CD8-positive, alpha-beta memory T cell (primary cell): ENCODE results near the gene STUB1. TPM values are rescaled to one million over a fixed set of nuclear protein-coding genes. Genes with fewer than 3 reads are reported as not detected.

Experiments
- CTCF ChIA-PET: fragments of 350-600 bp; sonication (Branson Sonifier 250); formaldehyde crosslinking; loops from one replicate; lab custom pipeline; 2021; ENCODE audit warnings: antibody characterized with exemption; lab: Charles Lee
- POLR2A ChIA-PET: fragments of 350-600 bp; sonication (Branson Sonifier 250); formaldehyde crosslinking; loops from one replicate; lab custom pipeline; 2021; ENCODE audit warnings: antibody characterized with exemption; lab: Charles Lee
- DNase-seq, 5 donors: peaks; one replicate each; pipeline versions ENCODE4 v3.0.0 to v3.0.0-alpha.2; 2020 to 2022; ENCODE audit warnings: mixed read lengths in 1 of 5
- H3K27ac ChIP-seq: one replicate; pipeline ENCODE4 v1.7.0; 2013; ENCODE audit warnings: low read depth, mild to moderate bottlenecking, low read length, moderate library complexity
- H3K27me3 ChIP-seq: 2 replicates; pipeline ENCODE4 v1.7.0; 2013; ENCODE audit warnings: low read length, mild to moderate bottlenecking; ENCODE audit not compliant: insufficient read depth, poor library complexity, severe bottlenecking
- H3K36me3 ChIP-seq: 2 replicates; pipeline ENCODE4 v1.7.0; 2013; ENCODE audit warnings: mild to moderate bottlenecking, low read length, moderate library complexity; ENCODE audit not compliant: insufficient read depth
- H3K4me1 ChIP-seq: 2 replicates; pipeline ENCODE4 v1.7.0; 2013; ENCODE audit warnings: mild to moderate bottlenecking, low read length, moderate library complexity; ENCODE audit not compliant: insufficient read depth
- H3K4me3 ChIP-seq: 2 replicates; pipeline ENCODE4 v1.7.0; 2013; ENCODE audit warnings: mild to moderate bottlenecking, low read length
- H3K9me3 ChIP-seq: 2 replicates; pipeline ENCODE4 v1.7.0; 2013; ENCODE audit warnings: mild to moderate bottlenecking, low read length
- H3K27ac Mint-ChIP-seq, 8 donors: one replicate each; pipeline ENCODE4 v1.8.0; 2020 to 2021; ENCODE audit warnings: mixed read lengths in 8 of 8, mild to moderate bottlenecking in 6 of 8, inconsistent platforms in 3 of 8, moderate library complexity in 3 of 8
- H3K27me3 Mint-ChIP-seq, 2 donors: one replicate each; pipeline ENCODE4 v1.8.0; 2020 to 2021; ENCODE audit warnings: mixed read lengths in 2 of 2, mild to moderate bottlenecking in 1 of 2, moderate library complexity in 1 of 2
- H3K36me3 Mint-ChIP-seq, 3 donors: one replicate each; pipeline ENCODE4 v1.8.0; 2020 to 2021; ENCODE audit warnings: mixed read lengths in 3 of 3, inconsistent platforms in 1 of 3, mild to moderate bottlenecking in 1 of 3
- H3K4me1 Mint-ChIP-seq, 3 donors: one replicate each; pipeline ENCODE4 v1.8.0; 2020 to 2021; ENCODE audit warnings: mixed read lengths in 3 of 3, inconsistent platforms in 1 of 3, mild to moderate bottlenecking in 1 of 3
- H3K4me3 Mint-ChIP-seq, 7 donors: one replicate each; pipeline ENCODE4 v1.8.0; 2020 to 2021; ENCODE audit warnings: mixed read lengths in 7 of 7, mild to moderate bottlenecking in 6 of 7, moderate library complexity in 4 of 7, inconsistent platforms in 2 of 7
- H3K9me3 Mint-ChIP-seq, 5 donors: one replicate each; pipeline ENCODE4 v1.8.0; 2020 to 2022; ENCODE audit warnings: mixed read lengths in 5 of 5, mild to moderate bottlenecking in 3 of 5, moderate library complexity in 2 of 5, inconsistent platforms in 1 of 5
- polyA plus RNA-seq: library from polyadenylated mRNA; unstranded; fragments of 300-500 nt; fragmentation: Illumina TruSeq; gene quantifications from one replicate; pipeline ENCODE4 v1.2.3, GENCODE V29; 2021
- total RNA-seq, 2 experiments: library from RNA; stranded (reverse); gene quantifications; one replicate each; pipeline ENCODE4 v1.2.3, GENCODE V29; 2021

STUB1 gene
- total and polyA plus RNA-seq, 3 experiments from 2014 or later = 111 to 161 (median 124) TPM

DNA sequence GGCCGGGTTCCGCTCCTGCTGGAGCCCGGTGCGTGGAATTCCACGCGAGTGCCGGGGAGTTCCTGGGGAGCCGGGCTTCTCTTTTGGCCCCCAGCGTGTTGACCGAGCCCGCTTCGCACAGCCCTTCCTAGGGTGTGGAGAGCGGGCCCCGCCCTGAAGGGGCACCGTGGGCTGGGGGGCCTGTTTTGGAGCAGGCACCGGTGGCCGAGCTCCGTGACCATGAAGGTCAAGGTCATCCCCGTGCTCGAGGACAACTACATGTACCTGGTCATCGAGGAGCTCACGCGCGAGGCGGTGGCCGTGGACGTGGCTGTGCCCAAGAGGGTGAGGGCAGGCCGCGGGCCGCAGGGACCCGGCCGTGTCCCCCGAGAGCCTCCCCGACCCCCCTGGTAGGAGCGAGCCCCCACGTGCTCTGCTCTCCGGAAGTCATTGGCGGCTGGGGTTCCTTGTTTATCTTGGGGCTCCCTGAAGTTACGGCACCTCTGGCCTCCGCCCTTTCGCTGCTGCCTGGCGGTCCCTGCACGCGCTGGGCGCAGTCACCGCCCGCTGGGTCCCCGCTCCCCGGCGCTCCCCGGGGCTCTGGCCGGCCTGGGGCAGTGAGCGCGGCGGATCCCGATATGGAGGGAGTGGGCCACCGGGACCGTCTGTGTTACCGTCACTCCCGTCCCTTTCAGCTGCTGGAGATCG, 47.2 kb downstream of the STUB1 start:
- H3K27ac Mint-ChIP-seq = peak overlapping the region in 3 of 8 donors; percentile 33 to 81 (median 52)
- peaks cover 0 to 22% (median 2%) of the 10 kb centered on the region in 3 donors for H3K4me1 Mint-ChIP-seq
- ChIA-PET CTCF (interaction anchor here (2.4 to 22.8 kb wide), 3 partner anchors 9 to 58 kb away, joined by 11 to 332 read pairs (median 332); partner anchors contain the start of genes ANTKMT, CCDC78, CIAO3 and HAGHL), POLR2A (interaction anchor here (0.5 to 5.4 kb wide), 9 partner anchors 8 to 745 kb away, joined by 3 to 53 read pairs (median 3); partner anchors contain the start of genes CIAO3, METRN, STUB1 and WDR24)
- H3K9me3 Mint-ChIP-seq = no peaks in the 10 kb centered on the region
- H3K4me1 ChIP-seq = peaks cover 9% of the 10 kb centered on the region
- H3K4me3 ChIP-seq = peak overlapping the region; percentile 69
- H3K9me3 ChIP-seq = no peaks in the 10 kb centered on the region
- peak in 1 of 5 donors; percentile 36 for DNase-seq
- peaks cover 0 to 3% (median 0%) of the 10 kb centered on the region in 3 donors for H3K36me3 Mint-ChIP-seq
- no peaks in the 10 kb centered on the region for H3K27me3 ChIP-seq
- peak overlapping the region; percentile 50 to 79 (median 57) for H3K4me3 Mint-ChIP-seq
- H3K36me3 ChIP-seq = no peaks in the 10 kb centered on the region
- H3K27me3 Mint-ChIP-seq = no peaks in the 10 kb centered on the region
- peak overlapping the region; percentile 73 for H3K27ac ChIP-seq

DNA sequence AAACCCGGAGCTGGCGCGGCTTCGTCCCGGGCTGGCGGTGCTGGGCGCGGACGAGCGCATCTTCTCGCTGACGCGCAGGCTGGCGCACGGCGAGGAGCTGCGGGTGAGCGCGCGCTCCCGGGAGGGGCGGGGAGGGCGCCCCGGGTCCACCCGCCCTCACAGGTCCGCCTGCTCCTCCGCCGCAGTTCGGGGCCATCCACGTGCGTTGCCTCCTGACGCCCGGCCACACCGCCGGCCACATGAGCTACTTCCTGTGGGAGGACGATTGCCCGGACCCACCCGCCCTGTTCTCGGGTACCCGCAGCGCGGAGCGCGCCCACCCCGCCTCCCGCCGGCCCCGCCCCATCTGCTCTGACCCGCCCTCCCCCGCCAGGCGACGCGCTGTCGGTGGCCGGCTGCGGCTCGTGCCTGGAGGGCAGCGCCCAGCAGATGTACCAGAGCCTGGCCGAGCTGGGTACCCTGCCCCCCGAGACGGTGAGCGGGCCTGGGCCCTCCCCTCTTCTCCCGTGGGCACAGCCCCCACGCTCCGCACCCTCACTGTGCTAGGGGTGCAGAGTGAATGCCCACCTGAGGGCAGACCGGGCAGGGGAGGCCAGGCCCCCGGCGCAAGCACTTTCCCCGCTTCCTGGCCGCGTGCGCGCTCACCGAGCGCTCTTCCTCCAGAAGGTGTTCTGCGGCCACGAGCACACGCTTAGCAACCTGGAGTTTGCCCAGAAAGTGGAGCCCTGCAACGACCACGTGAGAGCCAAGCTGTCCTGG, 48.1 kb downstream of the STUB1 start:
- Histone ChIP-seq H3K9me3 (no peaks in the 10 kb centered on the region), H3K36me3 (peaks cover 4% of the 10 kb centered on the region), H3K27ac (peak overlapping the region; percentile 38), H3K4me1 (peaks cover 6% of the 10 kb centered on the region), H3K27me3 (no peaks in the 10 kb centered on the region), H3K4me3 (no peak overlapping the region)
- H3K4me3 Mint-ChIP-seq = peak overlapping the region in 6 of 7 donors; percentile 38 to 74 (median 52)
- H3K27me3 Mint-ChIP-seq = no peaks in the 10 kb centered on the region
- ChIA-PET CTCF (interaction anchor here (2.4 to 22.8 kb wide), 3 partner anchors 8 to 57 kb away, joined by 11 to 332 read pairs (median 332); partner anchors contain the start of genes ANTKMT, CCDC78, CIAO3 and HAGHL), POLR2A (interaction anchor here (0.7 to 5.4 kb wide), 8 partner anchors 9 to 79 kb away, joined by 3 to 53 read pairs (median 4); partner anchors contain the start of genes CHTF18, CIAO3, METRN and RPUSD1)
- H3K4me1 Mint-ChIP-seq = peaks cover 0 to 16% (median 0%) of the 10 kb centered on the region in 3 donors
- H3K36me3 Mint-ChIP-seq = peaks cover 0 to 8% (median 0%) of the 10 kb centered on the region in 3 donors
- H3K9me3 Mint-ChIP-seq = no peaks in the 10 kb centered on the region
- peak; percentile 57 to 81 (median 68) for DNase-seq
- H3K27ac Mint-ChIP-seq = peak overlapping the region in 3 of 8 donors; percentile 27 to 53 (median 52)

DNA sequence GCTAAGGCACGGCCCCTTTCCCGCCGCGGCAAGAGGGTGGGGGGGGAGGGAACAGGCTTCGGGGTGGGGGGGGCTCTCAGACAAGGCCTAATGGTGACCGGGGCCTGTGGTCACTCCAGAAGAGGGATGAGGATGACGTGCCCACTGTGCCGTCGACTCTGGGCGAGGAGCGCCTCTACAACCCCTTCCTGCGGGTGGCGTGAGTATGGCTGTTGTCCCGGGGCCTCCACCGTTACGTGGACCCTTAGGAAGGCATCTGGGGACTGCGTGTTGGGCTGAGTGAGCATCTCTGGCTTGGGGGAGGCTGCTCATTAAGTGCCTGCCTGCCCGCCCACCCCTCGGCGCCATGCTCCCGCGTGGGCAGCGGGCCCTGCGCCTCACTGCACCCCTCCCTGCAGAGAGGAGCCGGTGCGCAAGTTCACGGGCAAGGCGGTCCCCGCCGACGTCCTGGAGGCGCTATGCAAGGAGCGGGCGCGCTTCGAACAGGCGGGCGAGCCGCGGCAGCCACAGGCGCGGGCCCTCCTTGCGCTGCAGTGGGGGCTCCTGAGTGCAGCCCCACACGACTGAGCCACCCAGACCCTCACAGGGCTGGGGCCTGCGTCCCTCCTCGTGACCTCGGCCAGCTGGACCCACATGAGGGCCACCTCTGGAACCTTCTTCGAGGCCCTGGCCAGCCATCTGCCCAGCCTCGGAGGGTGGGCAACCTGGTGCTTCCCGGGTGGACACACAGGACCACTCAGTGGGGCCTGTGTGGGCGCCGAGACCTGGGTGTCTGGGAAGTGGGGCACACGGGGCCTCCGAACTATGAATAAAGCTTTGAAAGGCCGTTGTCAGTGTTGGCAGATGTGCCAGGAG, 48.9 kb downstream of the STUB1 start:
- H3K4me3 Mint-ChIP-seq = peak overlapping the region; percentile 13 to 74 (median 49)
- no peaks in the 10 kb centered on the region for H3K9me3 Mint-ChIP-seq
- DNase-seq = no peak
- H3K27me3 Mint-ChIP-seq = no peaks in the 10 kb centered on the region
- peaks cover 10% of the 10 kb centered on the region for H3K36me3 ChIP-seq
- peak overlapping the region; percentile 38 for H3K27ac ChIP-seq
- H3K4me1 Mint-ChIP-seq = peaks cover 0 to 13% (median 0%) of the 10 kb centered on the region in 3 donors
- peaks cover 0 to 12% (median 0%) of the 10 kb centered on the region in 3 donors for H3K36me3 Mint-ChIP-seq
- ChIA-PET CTCF (interaction anchor here (2.1 to 18.9 kb wide), 2 partner anchors 12 kb away, joined by 9 to 332 read pairs; partner anchors contain the start of genes ANTKMT, CCDC78, CIAO3 and HAGHL), POLR2A (interaction anchor here (0.7 to 5.4 kb wide), 6 partner anchors 8 to 59 kb away, joined by 3 to 53 read pairs (median 6); partner anchors contain the start of genes ANTKMT, CHTF18, METRN and RPUSD1)
- H3K4me1 ChIP-seq = peaks cover 6% of the 10 kb centered on the region
- H3K4me3 ChIP-seq = no peak overlapping the region
- peak overlapping the region in 3 of 8 donors; percentile 27 to 58 (median 53) for H3K27ac Mint-ChIP-seq
- no peaks in the 10 kb centered on the region for H3K9me3 ChIP-seq
- no peaks in the 10 kb centered on the region for H3K27me3 ChIP-seq

DNA sequence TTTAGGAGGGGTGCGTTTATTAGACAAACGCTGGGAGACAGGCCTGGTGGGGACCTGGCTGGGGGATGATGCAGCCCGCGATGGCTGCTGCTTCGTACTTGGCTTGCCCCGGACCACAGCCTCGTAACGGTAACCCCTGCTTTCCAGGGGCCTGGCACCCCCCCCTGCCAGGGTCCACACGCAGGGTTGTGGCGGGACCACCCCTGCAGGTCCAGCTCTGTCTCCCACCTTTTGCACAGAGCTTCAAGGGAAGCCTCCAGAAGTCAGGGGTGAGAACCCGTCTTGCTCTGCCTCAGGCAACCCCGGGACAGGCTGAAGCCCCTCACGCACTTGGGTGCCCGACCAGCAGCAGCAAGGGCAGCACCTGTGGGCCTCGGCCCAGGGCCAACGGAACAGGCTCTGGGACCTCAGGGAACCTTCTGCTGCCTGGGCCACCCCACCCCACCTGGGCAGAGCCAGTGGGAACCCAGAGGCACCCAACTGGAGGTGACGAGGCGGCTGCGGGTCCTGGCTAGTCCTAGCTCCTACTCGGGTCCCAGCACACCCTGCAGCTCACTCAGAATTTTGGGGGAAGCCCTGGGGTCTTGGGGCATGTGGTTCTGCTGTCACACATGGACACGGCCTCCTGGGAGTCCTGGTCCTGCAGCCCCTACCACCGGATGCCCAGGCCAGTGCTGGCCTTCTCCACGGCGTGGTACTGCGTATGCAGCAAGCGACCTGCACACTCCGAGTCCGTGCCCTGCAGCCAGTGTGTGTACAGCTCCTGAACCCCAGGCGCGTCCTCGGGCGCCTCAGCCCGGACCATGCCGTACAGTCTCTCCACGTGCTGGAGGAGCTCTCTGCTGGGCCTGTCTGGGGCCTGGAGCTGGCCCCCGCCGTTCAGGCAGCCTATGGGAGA, 49.8 kb downstream of the STUB1 start:
- ChIA-PET CTCF (interaction anchor here (0.8 to 18.9 kb wide), 4 partner anchors 11 to 15 kb away, joined by 3 to 332 read pairs (median 6); partner anchors contain the start of genes ANTKMT, CCDC78, CIAO3 and HAGHL), POLR2A (interaction anchor here (0.7 to 2.1 kb wide), 3 partner anchors 9 to 16 kb away, joined by 3 to 7 read pairs (median 5); partner anchors contain the start of genes ANTKMT and METRN)
- peak overlapping the region in 1 of 8 donors; percentile 36 for H3K27ac Mint-ChIP-seq
- peak overlapping the region in 3 of 7 donors; percentile 32 to 52 (median 37) for H3K4me3 Mint-ChIP-seq
- DNase-seq = no peak
- H3K4me1 Mint-ChIP-seq = peaks cover 0 to 11% (median 0%) of the 10 kb centered on the region in 3 donors
- Histone ChIP-seq H3K9me3 (no peaks in the 10 kb centered on the region), H3K27me3 (no peaks in the 10 kb centered on the region), H3K27ac (no peak overlapping the region), H3K36me3 (peaks cover 10% of the 10 kb centered on the region), H3K4me1 (peaks cover 6% of the 10 kb centered on the region), H3K4me3 (no peak overlapping the region)
- H3K36me3 Mint-ChIP-seq = peaks cover 0 to 13% (median 0%) of the 10 kb centered on the region in 3 donors
- no peaks in the 10 kb centered on the region for H3K27me3 Mint-ChIP-seq
- no peaks in the 10 kb centered on the region for H3K9me3 Mint-ChIP-seq

DNA sequence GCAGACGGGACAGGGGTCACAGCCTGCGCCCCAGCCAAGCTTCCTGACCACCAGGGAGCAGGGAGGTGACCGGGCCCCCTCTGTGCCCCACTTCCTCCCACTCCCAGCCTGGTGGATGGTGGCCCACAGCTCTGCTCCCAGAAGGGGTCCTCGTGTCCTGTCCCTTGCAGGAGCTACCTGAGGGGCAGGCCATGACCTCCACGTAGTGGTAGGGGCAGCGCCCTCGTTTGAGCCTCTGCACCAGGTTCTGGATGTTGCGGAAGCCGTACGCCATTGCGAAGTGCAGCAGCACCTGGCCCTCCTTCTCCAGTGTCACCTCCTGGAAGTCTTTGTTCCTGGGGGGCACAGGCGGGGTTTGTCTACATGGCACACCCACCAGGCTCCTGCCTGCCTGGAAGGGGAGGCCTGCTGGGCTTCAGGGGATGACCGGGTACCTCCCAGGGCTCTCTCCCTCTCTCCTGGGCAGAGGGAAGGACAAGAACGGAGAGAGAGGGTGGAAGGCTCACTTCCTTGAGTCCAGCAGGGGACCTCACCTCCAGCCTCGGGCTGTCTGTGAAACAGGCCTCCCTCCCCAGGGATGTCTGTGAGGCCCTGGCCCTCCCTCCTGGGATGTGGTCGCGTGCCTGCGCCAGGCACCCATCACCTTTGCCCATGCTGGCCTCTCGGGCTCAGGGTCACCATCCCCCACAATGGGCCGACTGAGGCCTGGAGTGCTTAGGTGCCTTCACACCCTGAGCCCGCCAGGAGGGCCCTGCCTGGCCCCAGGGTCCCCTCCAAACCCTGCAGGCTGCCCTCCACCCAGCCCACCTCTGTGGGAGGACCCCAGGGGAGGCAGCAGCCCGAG, 50.7 kb downstream of the STUB1 start:
- Histone ChIP-seq H3K9me3 (no peaks in the 10 kb centered on the region), H3K4me3 (no peak overlapping the region), H3K27me3 (no peaks in the 10 kb centered on the region), H3K27ac (no peak overlapping the region), H3K36me3 (peaks cover 13% of the 10 kb centered on the region), H3K4me1 (peaks cover 6% of the 10 kb centered on the region)
- Mint-ChIP-seq H3K27ac (peak overlapping the region in 1 of 8 donors; percentile 36), H3K4me3 (no peak overlapping the region), H3K27me3 (no peaks in the 10 kb centered on the region), H3K36me3 (peaks cover 0 to 20% (median 2%) of the 10 kb centered on the region in 3 donors), H3K9me3 (no peaks in the 10 kb centered on the region), H3K4me1 (peaks cover 0 to 3% (median 0%) of the 10 kb centered on the region in 3 donors)
- ChIA-PET CTCF (interaction anchor here (0.8 to 18.9 kb wide), 4 partner anchors 10 to 14 kb away, joined by 3 to 332 read pairs (median 6); partner anchors contain the start of genes ANTKMT, CCDC78, CIAO3 and HAGHL), POLR2A (interaction anchor here (1.7 to 2.1 kb wide), 2 partner anchors 9 to 16 kb away, joined by 5 to 7 read pairs; partner anchors contain the start of genes ANTKMT and METRN)
- DNase-seq = no peak

DNA sequence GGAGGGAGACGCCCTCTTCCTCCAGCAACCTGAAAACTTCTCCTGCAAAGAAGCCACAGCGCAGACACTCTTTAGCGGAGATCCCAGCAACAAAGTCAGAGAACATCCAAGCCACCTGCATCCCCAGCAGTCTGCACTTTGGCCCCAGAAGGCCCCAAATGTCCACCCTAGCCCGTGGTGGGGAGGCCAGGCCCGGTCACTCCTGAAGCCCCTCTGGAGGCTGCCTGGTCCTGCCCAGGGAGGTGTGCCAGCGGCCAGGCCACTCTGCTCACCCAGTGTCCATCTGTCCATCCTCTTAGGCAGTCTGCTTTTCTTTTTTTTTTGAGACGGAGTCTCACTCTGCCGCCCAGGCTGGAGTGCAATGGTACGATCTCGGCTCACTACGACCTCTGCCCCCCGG, 52.1 kb downstream of the STUB1 start:
- ChIA-PET POLR2A (interaction anchor here (1.0 kb wide), 1 partner anchor 16 kb away, joined by 4 read pairs; no protein-coding TSS in a partner anchor), CTCF (interaction anchor here (1.7 to 18.9 kb wide), 2 partner anchors 8 to 15 kb away, joined by 7 to 332 read pairs; partner anchors contain the start of genes ANTKMT, CCDC78, CIAO3 and HAGHL)
- no peak for DNase-seq
- Histone ChIP-seq H3K36me3 (peaks cover 18% of the 10 kb centered on the region), H3K27me3 (no peaks in the 10 kb centered on the region), H3K4me3 (no peak overlapping the region), H3K4me1 (no peaks in the 10 kb centered on the region), H3K27ac (no peak overlapping the region), H3K9me3 (no peaks in the 10 kb centered on the region)
- Mint-ChIP-seq H3K27ac (peak overlapping the region in 3 of 8 donors; percentile 23 to 90 (median 58)), H3K4me1 (no peaks in the 10 kb centered on the region), H3K27me3 (no peaks in the 10 kb centered on the region), H3K4me3 (peak overlapping the region in 1 of 7 donors; percentile 27), H3K36me3 (peaks cover 0 to 35% (median 2%) of the 10 kb centered on the region in 3 donors), H3K9me3 (no peaks in the 10 kb centered on the region)
